Lung (tissue), 12 donors: ENCODE data around the gene TMEM174. TPM values are rescaled to one million over a fixed set of nuclear protein-coding genes. Genes with fewer than 3 reads are reported as not detected.
"Not testable (repeated sequence)": the region's sequence is repeated elsewhere in the genome, so short reads cannot be mapped to it uniquely, and the experiment has no call there.

ENCODE experiments used
- ATAC-seq: fragments of 200-7000 bp; cut with Tn5 transposase; one replicate; pipeline ENCODE4 v1.9.1; 2020; ENCODE audit warnings: moderate number of reproducible peaks; ENCODE audit not compliant: insufficient read depth, low FRiP score
- DNase-seq, 3 donors: peaks; one replicate each; pipeline ENCODE4 v3.0.0-alpha.2; 2013 to 2017
- H3K27ac ChIP-seq, 2 donors: one replicate each; pipeline ENCODE4 v1.5.1; 2013; ENCODE audit warnings: mild to moderate bottlenecking in 2 of 2, moderate library complexity in 2 of 2, control low read depth in 1 of 2, inconsistent platforms in 1 of 2, low read depth in 1 of 2, low read length in 1 of 2
- H3K27me3 ChIP-seq, 3 donors: one replicate each; pipeline ENCODE4 v1.5.1; 2013; ENCODE audit warnings: low read length in 2 of 3; ENCODE audit not compliant: control insufficient read depth in 3 of 3, insufficient read depth in 3 of 3
- H3K36me3 ChIP-seq, 4 donors: one replicate each; pipeline ENCODE4 v1.5.1; 2013; ENCODE audit warnings: low read length in 4 of 4, mild to moderate bottlenecking in 1 of 4, moderate library complexity in 1 of 4; ENCODE audit not compliant: control insufficient read depth in 4 of 4, insufficient read depth in 4 of 4
- H3K4me1 ChIP-seq, 5 donors: one replicate each; pipeline ENCODE4 v1.5.1; 2013; ENCODE audit warnings: low read length in 5 of 5, mild to moderate bottlenecking in 2 of 5, moderate library complexity in 1 of 5; ENCODE audit not compliant: control insufficient read depth in 5 of 5, insufficient read depth in 5 of 5
- H3K4me3 ChIP-seq: one replicate; pipeline ENCODE4 v1.5.1; 2013; ENCODE audit warnings: mild to moderate bottlenecking, control low read depth, moderate library complexity
- H3K9ac ChIP-seq, 2 donors: one replicate each; pipeline ENCODE4 v1.5.1; 2013; ENCODE audit warnings: low read length in 2 of 2, control low read depth in 1 of 2; ENCODE audit not compliant: insufficient read depth in 1 of 2
- H3K9me3 ChIP-seq, 4 donors: one replicate each; pipeline ENCODE4 v1.5.1; 2013; ENCODE audit warnings: low read length in 3 of 4, mild to moderate bottlenecking in 1 of 4, moderate library complexity in 1 of 4; ENCODE audit not compliant: control insufficient read depth in 4 of 4, insufficient read depth in 3 of 4
- WGBS, 2 donors: extraction: QIAGEN DNeasy Blood & Tissue Kit; methylation state at CpG; one replicate each; pipeline ENCODE4 v1.1.7; 2013; 5-methylcytosine and 5-hydroxymethylcytosine counted together
- polyA plus RNA-seq, 2 donors: library from polyadenylated mRNA; stranded (reverse); fragments of 200-250 nt; gene quantifications; one replicate each; pipeline ENCODE4 v1.2.1, GENCODE V29; 2013
- total RNA-seq, 2 donors: library from RNA; depleted of rRNA in 1 of 2; stranded (reverse); fragments of >200 nt in 1 of 2; gene quantifications; one replicate each; pipeline ENCODE4 v1.2.1, GENCODE V29; 2014 to 2021
- TF ChIP-seq, protein P1 (sequence below): IDR thresholded peaks from 2 replicates; pipeline ENCODE4 v1.5.1; 2012; ENCODE audit warnings: mild to moderate bottlenecking; ENCODE audit errors: control extremely low read depth, extremely low read depth
- donor health status: control.
- donor health status: control.
- donor health status: Bipolar disorder and iron deficiency.
- donor health status: healthy.
- donor health status: DM: yes; HTN: yes; CAD: no.

TMEM174 gene
- total and polyA plus RNA-seq, 4 donors: not detected

DNA sequence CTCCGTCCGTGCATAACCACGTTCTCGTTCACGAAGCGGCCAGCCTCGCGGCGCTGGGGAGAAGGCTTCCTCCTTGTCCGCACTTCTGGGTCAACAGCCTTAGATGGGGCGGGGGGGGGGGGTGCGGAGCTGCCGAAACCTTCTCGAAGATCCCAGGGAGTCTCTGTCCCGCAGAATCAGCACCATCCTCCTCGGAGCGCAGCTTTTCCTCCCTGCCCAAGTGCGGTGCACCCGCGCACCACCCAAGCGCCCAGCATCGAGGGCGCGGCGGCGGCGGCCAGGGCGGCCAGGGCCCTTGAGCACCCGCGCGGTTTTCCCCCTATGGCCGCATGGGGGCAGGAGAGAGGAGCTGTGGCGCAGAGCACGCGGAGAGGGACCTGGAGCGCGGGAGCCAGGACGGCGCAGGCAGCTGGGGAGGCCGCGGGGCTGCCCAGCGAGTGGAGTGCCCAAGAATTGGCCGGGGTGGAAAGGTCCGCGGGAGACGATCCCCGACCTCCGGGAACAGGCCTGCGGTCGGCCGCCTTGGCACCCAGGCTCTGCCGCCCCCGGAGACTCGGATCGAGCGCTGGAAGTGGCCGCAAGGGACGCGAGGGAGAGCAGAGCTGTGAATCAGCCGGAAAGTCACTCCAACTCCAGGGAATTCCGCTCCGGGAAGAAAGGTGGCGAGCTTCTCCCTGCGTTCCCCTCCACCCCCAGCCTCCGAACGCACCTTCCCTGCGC is 43.1 kb downstream of the TMEM174 start:
- no peak overlapping the region for H3K9ac ChIP-seq
- peaks cover 5 to 63% (median 60%) of the 10 kb centered on the region in 3 donors for H3K27me3 ChIP-seq
- H3K4me3 ChIP-seq: no peak overlapping the region
- ATAC-seq: peak; percentile 93
- TF ChIP-seq, protein P1, sequence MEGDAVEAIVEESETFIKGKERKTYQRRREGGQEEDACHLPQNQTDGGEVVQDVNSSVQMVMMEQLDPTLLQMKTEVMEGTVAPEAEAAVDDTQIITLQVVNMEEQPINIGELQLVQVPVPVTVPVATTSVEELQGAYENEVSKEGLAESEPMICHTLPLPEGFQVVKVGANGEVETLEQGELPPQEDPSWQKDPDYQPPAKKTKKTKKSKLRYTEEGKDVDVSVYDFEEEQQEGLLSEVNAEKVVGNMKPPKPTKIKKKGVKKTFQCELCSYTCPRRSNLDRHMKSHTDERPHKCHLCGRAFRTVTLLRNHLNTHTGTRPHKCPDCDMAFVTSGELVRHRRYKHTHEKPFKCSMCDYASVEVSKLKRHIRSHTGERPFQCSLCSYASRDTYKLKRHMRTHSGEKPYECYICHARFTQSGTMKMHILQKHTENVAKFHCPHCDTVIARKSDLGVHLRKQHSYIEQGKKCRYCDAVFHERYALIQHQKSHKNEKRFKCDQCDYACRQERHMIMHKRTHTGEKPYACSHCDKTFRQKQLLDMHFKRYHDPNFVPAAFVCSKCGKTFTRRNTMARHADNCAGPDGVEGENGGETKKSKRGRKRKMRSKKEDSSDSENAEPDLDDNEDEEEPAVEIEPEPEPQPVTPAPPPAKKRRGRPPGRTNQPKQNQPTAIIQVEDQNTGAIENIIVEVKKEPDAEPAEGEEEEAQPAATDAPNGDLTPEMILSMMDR: peak; percentile 67
- 1 to 2% methylated on average over 63 to 67 of the region's 67 CpGs for WGBS, 2 donors
- no peaks in the 10 kb centered on the region for H3K9me3 ChIP-seq
- H3K4me1 ChIP-seq: peaks cover 0 to 10% (median 0%) of the 10 kb centered on the region in 5 donors
- no peak overlapping the region for H3K27ac ChIP-seq
- H3K36me3 ChIP-seq: no peaks in the 10 kb centered on the region
- DNase-seq: peak; percentile 83 to 84 (median 84)

DNA sequence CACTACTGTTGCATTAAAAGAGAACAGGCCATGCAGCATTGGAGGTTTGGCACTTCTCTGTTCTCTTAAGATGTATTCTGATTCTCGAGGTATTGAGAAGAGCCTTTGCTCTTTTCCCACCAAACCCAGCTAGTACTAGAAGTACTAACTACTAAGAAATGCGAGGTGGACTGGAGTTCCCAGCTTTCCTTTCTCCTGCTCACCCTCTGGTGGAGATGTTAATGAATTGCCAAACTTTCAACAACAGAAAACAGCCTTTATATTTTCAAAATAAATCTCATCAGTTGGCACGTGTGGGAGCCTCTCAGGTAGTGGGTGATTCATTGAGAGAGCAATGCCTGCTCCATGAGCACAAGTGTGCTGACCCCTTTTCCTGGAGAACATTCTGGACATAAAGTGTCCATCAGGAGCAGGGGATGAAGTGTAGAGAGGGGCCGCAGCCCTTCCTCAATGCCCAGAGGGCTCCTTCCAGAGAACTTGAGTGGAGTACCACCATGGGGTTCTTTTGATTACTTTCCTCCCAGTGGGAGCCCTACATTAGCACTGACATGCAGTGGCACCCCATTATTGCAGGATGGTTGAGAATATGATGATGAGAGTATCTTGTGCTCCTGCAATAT is 45.7 kb downstream of the TMEM174 start:
- 41 to 44% methylated on average over 4 of the region's 4 CpGs for WGBS, 2 donors
- H3K9ac ChIP-seq: no peak overlapping the region

DNA sequence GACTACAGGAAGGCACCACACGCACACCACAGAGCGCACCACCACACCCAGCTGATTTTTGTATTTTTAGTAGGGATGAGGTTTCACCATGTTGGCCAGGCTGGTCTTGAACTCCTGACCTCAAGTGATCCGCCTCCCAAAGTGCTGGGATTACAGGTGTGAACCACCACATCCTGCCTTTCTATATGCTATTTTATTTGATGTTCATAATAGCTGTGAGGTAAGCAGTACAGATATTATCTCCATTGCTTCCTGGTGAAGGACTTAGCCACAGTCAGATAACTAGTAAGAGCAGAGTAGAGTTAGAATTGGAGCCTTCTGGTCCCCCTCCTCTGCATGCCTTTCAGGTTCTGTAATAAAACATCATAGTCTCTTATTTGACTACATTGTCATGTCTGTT is 46.3 kb downstream of the TMEM174 start:
- 83 to 86% methylated on average over 3 of the region's 3 CpGs for WGBS, 2 donors
- not testable (repeated sequence) for H3K4me1 ChIP-seq, H3K36me3 ChIP-seq, DNase-seq, H3K27ac ChIP-seq, H3K9me3 ChIP-seq, H3K9ac ChIP-seq, ATAC-seq, H3K4me3 ChIP-seq
- H3K27me3 ChIP-seq: peaks cover 5 to 78% (median 65%) of the 10 kb centered on the region in 3 donors

More for the DNA sequence above, 45.7 kb downstream of the TMEM174 start:
- H3K27me3 ChIP-seq: peaks cover 5 to 79% (median 67%) of the 10 kb centered on the region in 3 donors
- DNase-seq (peak in 2 of 3 donors; percentile 25), ATAC-seq (no peak)
- H3K4me1 ChIP-seq: peaks cover 0 to 10% (median 0%) of the 10 kb centered on the region in 5 donors
- no peak overlapping the region for H3K27ac ChIP-seq
- no peaks in the 10 kb centered on the region for H3K36me3 ChIP-seq
- H3K9me3 ChIP-seq: no peaks in the 10 kb centered on the region
- H3K4me3 ChIP-seq: no peak overlapping the region
- TF ChIP-seq, protein P1: no peak

DNA sequence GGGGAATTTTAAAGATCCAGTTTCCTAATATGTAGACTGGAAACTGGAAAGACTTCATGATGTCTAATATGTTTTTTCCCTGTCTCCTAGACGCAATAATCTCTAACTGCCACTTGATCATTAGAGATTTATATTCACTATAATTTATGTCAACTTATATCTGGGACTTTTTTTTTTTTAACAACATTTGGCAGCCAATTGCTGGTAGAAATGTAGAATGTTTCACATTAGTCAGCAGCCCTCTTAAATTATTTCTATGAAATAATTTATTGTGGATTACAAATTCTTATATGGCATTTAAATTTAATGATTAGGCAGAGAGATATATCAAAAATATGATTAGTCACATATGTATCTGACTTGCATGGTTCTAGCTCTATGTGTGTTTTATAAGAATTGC is 48.2 kb downstream of the TMEM174 start:
- no peak for ATAC-seq
- TF ChIP-seq, protein P1: no peak
- DNase-seq: no peak
- WGBS, 2 donors: 85 to 98% methylated on average over 1 of the region's 1 CpG
- Histone ChIP-seq H3K27ac (no peak overlapping the region), H3K4me1 (peaks cover 0 to 4% (median 0%) of the 10 kb centered on the region in 5 donors), H3K9me3 (no peaks in the 10 kb centered on the region), H3K9ac (no peak overlapping the region), H3K36me3 (no peaks in the 10 kb centered on the region), H3K4me3 (no peak overlapping the region), H3K27me3 (peaks cover 5 to 82% (median 58%) of the 10 kb centered on the region in 3 donors)
